LNCaP clone FGC (cell line): Measurements from ENCODE around the gene HOXD11.

ENCODE experiments used
- DNase-seq: peaks from one replicate; pipeline ENCODE4 v3.0.0-alpha.2; 2011; ENCODE audit warnings: low read depth
- H3K4me3 ChIP-seq: 2 replicates; pipeline ENCODE4 v1.5.1; 2011; ENCODE audit warnings: mild to moderate bottlenecking, low read depth, low read length, control low read depth
- CTCF ChIP-seq: IDR thresholded peaks from 2 replicates; pipeline ENCODE4 v1.5.1; 2012; ENCODE audit warnings: mild to moderate bottlenecking; ENCODE audit not compliant: control insufficient read depth, insufficient read depth; ENCODE audit errors: extremely low read depth

HOXD11 gene

GRCh38 chr2:176090862-176091261 is 16.2 kb upstream of the HOXD11 start:
- DNase-seq = no peak
- TF ChIP-seq CTCF = no peak

GRCh38 chr2:176091329-176092258 is 15.5 kb upstream of the HOXD11 start:
- H3K4me3 ChIP-seq = no peak overlapping the region
- DNase-seq = no peak
- TF ChIP-seq CTCF = no peak

More at GRCh38 chr2:176090862-176091261, 16.2 kb upstream of the HOXD11 start:
- no peak overlapping the region for H3K4me3 ChIP-seq

- no peak for TF ChIP-seq CTCF
- no peak for DNase-seq
- H3K4me3 ChIP-seq = peak within 1 kb of the TSS; percentile 34
Observed at GRCh38 chr2:176092270-176093144, 14.6 kb upstream of the HOXD11 start, which contains the start of gene HOXD13. Gene HOXD13 (plus strand): TSS chr2:176092721. CDS start chr2:176092891, 170 bp downstream.

GRCh38 chr2:176093145-176093897 is 13.8 kb upstream of the HOXD11 start:
- DNase-seq = no peak
- peak overlapping the region; percentile 34 for H3K4me3 ChIP-seq
- TF ChIP-seq CTCF = peak; percentile 26

GRCh38 chr2:176093898-176094249 is 13.2 kb upstream of the HOXD11 start:
- no peak for DNase-seq
- no peak for TF ChIP-seq CTCF
- H3K4me3 ChIP-seq = no peak overlapping the region

- no peak for TF ChIP-seq CTCF
- H3K4me3 ChIP-seq = no peak overlapping the region
- no peak for DNase-seq
Observed at GRCh38 chr2:176094349-176094748, 12.7 kb upstream of the HOXD11 start.
